HepG2 (cell line): Measurements from ENCODE around the gene NRN1L. TPM values are rescaled to one million over a fixed set of nuclear protein-coding genes. Genes with fewer than 3 reads are reported as not detected.
A peak's percentile ranks its signal among the peaks of the same experiment; 100 is the strongest.

Experiments
- ARNT ChIP-seq: fragments of 450-650 bp; IDR thresholded peaks from 2 replicates; pipeline ENCODE4 v1.6.1; 2017
- CHCHD3 ChIP-seq: sonication (generic); formaldehyde crosslinking; IDR thresholded peaks from 2 replicates; pipeline ENCODE4 v1.8.0; 2022; ENCODE audit warnings: mild to moderate bottlenecking, missing genetic modification reagents, moderate library complexity
- FOXC1 ChIP-seq: sonication (generic); formaldehyde crosslinking; IDR thresholded peaks from 2 replicates; pipeline ENCODE4 v1.8.0; 2022; ENCODE audit warnings: mild to moderate bottlenecking, missing genetic modification reagents, borderline replicate concordance
- MZF1 ChIP-seq: sonication (generic); formaldehyde crosslinking; IDR thresholded peaks from 2 replicates; pipeline ENCODE4 v1.8.1; 2023; ENCODE audit warnings: mild to moderate bottlenecking, missing genetic modification reagents, borderline replicate concordance
- NFKB2 ChIP-seq: sonication (generic); formaldehyde crosslinking; IDR thresholded peaks from 2 replicates; pipeline ENCODE4 v1.4.0; 2020; ENCODE audit warnings: missing genetic modification reagents, borderline replicate concordance
- RARA ChIP-seq: IDR thresholded peaks from 2 replicates; pipeline ENCODE4 v1.6.1; 2016; ENCODE audit warnings: missing genetic modification reagents, missing compliant biosample characterization
- RFXAP ChIP-seq: sonication (generic); formaldehyde crosslinking; IDR thresholded peaks from 2 replicates; pipeline ENCODE4 v1.4.0; 2020; ENCODE audit warnings: missing genetic modification reagents, borderline replicate concordance
- RXRA ChIP-seq: sonication (generic); formaldehyde crosslinking; IDR thresholded peaks from 2 replicates; pipeline ENCODE4 v1.5.1; 2020; ENCODE audit warnings: missing genetic modification reagents
- STAG1 ChIP-seq: sonication (generic); formaldehyde crosslinking; IDR thresholded peaks from 2 replicates; pipeline ENCODE4 v1.4.0; 2020; ENCODE audit warnings: missing genetic modification reagents
- ZNF234 ChIP-seq: sonication (generic); formaldehyde crosslinking; conservative IDR thresholded peaks from 2 replicates; pipeline ENCODE4 v1.5.1; 2020; ENCODE audit warnings: mild to moderate bottlenecking, missing genetic modification reagents
- ZNF607 ChIP-seq: sonication (generic); formaldehyde crosslinking; IDR thresholded peaks from 2 replicates; pipeline ENCODE4 v1.5.1; 2020; ENCODE audit warnings: missing genetic modification reagents, mild to moderate bottlenecking, borderline replicate concordance
- polyA plus RNA-seq, 8 experiments: library from polyadenylated mRNA; depleted of rRNA in 3 of 8; stranded (reverse) in 7 of 8; unstranded in 1 of 8; fragments of >200 nt; fragmentation: Illumina TruSeq in 4 of 8; extraction: Trizol in 4 of 8; gene quantifications; 2 replicates each; pipeline versions ENCODE4 v1.2.1 to v1.2.3, GENCODE V29; 2011 to 2016; ENCODE audit warnings: low read depth in 4 of 8, missing spikeins in 1 of 8, mixed read lengths in 1 of 8; ENCODE audit not compliant: insufficient read depth in 1 of 8
- total RNA-seq, 5 experiments: library from RNA; depleted of rRNA; stranded (reverse); fragments of >200 nt; fragmentation: Illumina TruSeq; extraction: Trizol; gene quantifications; 2 replicates each; pipeline ENCODE4 v1.2.3, GENCODE V29; 2016; ENCODE audit warnings: low read depth in 1 of 5
- TF ChIP-seq, protein P1 (sequence below): IDR thresholded peaks from 2 replicates; pipeline ENCODE4 v1.6.1; 2016; ENCODE audit warnings: mild to moderate bottlenecking
- TF ChIP-seq, protein P2 (sequence below): sonication (generic); formaldehyde crosslinking; IDR thresholded peaks from 2 replicates; pipeline ENCODE4 v1.8.1; 2023; ENCODE audit warnings: mild to moderate bottlenecking, missing genetic modification reagents
- TF ChIP-seq, protein P3 (sequence below): sonication (generic); formaldehyde crosslinking; IDR thresholded peaks from 2 replicates; pipeline ENCODE4 v1.4.0; 2020; ENCODE audit warnings: low read depth, mild to moderate bottlenecking, missing genetic modification reagents
- TF ChIP-seq, protein P4 (sequence below): sonication (generic); formaldehyde crosslinking; IDR thresholded peaks from 2 replicates; pipeline ENCODE4 v1.4.0; 2020; ENCODE audit warnings: missing genetic modification reagents
- TF ChIP-seq, protein P5 (sequence below): IDR thresholded peaks from 2 replicates; pipeline ENCODE4 v1.6.1; 2018; ENCODE audit warnings: missing genetic modification reagents
- TF ChIP-seq, protein P6 (sequence below): sonication (generic); formaldehyde crosslinking; IDR thresholded peaks from 2 replicates; pipeline ENCODE4 v1.5.0; 2020; ENCODE audit warnings: mild to moderate bottlenecking, missing genetic modification reagents

NRN1L gene
- total and polyA plus RNA-seq, 2 of the 13 experiments (the other 11 are each of a cell fraction or from before 2014, with no cell fraction given) = 0.53 to 1.2 TPM

DNA sequence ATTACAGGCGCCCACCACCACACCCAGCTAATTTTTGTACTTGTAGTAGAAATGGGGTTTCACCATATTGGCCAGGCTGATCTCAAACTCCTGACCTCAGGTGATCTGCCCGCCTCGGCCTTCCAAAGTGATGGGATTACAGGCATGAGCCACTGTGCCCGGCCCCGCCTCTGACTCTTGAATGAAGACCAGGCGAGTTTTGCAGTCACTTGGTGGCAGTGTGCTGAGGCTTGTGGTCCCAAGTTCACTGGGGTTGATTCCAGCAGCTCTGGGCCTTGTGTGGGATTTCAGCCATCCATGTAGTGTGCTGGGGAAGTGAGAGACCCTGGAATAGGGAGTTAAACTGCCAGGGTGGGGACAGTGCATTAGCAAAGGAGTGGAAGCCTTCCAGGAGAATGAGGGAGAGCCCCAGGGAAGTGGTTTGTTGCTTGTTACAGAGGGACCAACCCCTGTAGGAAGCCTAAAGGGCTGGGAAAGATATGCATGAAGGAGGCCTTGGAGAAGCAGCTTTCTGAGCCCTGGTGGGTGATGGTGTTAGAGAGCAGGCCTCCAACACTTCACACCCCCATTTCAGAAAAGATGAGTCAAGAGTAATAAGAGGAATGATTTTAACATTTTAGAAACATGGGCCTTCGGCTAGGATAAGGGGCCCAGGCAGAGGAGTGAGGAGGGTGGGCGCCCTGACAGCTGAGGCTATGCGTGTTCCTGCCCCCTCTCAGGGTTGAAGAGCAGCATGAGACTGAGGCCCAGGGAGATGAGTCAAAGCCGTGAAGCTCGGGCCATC lies 22.9 kb downstream of the NRN1L start (continued):
- TF ChIP-seq, protein P1, sequence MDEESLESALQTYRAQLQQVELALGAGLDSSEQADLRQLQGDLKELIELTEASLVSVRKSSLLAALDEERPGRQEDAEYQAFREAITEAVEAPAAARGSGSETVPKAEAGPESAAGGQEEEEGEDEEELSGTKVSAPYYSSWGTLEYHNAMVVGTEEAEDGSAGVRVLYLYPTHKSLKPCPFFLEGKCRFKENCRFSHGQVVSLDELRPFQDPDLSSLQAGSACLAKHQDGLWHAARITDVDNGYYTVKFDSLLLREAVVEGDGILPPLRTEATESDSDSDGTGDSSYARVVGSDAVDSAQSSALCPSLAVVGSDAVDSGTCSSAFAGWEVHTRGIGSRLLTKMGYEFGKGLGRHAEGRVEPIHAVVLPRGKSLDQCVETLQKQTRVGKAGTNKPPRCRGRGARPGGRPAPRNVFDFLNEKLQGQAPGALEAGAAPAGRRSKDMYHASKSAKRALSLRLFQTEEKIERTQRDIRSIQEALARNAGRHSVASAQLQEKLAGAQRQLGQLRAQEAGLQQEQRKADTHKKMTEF (CRISPR knock-in tag) = no peak
- TF ChIP-seq ARNT = no peak
- TF ChIP-seq, protein P2, sequence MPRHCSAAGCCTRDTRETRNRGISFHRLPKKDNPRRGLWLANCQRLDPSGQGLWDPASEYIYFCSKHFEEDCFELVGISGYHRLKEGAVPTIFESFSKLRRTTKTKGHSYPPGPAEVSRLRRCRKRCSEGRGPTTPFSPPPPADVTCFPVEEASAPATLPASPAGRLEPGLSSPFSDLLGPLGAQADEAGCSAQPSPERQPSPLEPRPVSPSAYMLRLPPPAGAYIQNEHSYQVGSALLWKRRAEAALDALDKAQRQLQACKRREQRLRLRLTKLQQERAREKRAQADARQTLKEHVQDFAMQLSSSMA = 0 out of 2 replicates have a peak, but pooled peaks have one; percentile 32
- no peak for TF ChIP-seq NFKB2 (CRISPR knock-in tag)
- no peak for TF ChIP-seq ZNF234 (CRISPR knock-in tag)
- TF ChIP-seq, protein P3, sequence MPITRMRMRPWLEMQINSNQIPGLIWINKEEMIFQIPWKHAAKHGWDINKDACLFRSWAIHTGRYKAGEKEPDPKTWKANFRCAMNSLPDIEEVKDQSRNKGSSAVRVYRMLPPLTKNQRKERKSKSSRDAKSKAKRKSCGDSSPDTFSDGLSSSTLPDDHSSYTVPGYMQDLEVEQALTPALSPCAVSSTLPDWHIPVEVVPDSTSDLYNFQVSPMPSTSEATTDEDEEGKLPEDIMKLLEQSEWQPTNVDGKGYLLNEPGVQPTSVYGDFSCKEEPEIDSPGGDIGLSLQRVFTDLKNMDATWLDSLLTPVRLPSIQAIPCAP (CRISPR knock-in tag) = no peak
- no peak for TF ChIP-seq MZF1 (CRISPR knock-in tag)
- 0 out of 2 replicates have a peak, but pooled peaks have one; percentile 42 for TF ChIP-seq FOXC1 (CRISPR knock-in tag)
- TF ChIP-seq RARA (CRISPR knock-in tag) = no peak
- TF ChIP-seq, protein P4, sequence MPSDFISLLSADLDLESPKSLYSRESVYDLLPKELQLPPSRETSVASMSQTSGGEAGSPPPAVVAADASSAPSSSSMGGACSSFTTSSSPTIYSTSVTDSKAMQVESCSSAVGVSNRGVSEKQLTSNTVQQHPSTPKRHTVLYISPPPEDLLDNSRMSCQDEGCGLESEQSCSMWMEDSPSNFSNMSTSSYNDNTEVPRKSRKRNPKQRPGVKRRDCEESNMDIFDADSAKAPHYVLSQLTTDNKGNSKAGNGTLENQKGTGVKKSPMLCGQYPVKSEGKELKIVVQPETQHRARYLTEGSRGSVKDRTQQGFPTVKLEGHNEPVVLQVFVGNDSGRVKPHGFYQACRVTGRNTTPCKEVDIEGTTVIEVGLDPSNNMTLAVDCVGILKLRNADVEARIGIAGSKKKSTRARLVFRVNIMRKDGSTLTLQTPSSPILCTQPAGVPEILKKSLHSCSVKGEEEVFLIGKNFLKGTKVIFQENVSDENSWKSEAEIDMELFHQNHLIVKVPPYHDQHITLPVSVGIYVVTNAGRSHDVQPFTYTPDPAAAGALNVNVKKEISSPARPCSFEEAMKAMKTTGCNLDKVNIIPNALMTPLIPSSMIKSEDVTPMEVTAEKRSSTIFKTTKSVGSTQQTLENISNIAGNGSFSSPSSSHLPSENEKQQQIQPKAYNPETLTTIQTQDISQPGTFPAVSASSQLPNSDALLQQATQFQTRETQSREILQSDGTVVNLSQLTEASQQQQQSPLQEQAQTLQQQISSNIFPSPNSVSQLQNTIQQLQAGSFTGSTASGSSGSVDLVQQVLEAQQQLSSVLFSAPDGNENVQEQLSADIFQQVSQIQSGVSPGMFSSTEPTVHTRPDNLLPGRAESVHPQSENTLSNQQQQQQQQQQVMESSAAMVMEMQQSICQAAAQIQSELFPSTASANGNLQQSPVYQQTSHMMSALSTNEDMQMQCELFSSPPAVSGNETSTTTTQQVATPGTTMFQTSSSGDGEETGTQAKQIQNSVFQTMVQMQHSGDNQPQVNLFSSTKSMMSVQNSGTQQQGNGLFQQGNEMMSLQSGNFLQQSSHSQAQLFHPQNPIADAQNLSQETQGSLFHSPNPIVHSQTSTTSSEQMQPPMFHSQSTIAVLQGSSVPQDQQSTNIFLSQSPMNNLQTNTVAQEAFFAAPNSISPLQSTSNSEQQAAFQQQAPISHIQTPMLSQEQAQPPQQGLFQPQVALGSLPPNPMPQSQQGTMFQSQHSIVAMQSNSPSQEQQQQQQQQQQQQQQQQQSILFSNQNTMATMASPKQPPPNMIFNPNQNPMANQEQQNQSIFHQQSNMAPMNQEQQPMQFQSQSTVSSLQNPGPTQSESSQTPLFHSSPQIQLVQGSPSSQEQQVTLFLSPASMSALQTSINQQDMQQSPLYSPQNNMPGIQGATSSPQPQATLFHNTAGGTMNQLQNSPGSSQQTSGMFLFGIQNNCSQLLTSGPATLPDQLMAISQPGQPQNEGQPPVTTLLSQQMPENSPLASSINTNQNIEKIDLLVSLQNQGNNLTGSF = no peak
- no peak for TF ChIP-seq RFXAP (CRISPR knock-in tag)
- TF ChIP-seq RXRA = peak; percentile 19; the same call in 1 of the 2 replicates
- TF ChIP-seq CHCHD3 = no peak
- no peak for TF ChIP-seq ZNF607 (CRISPR knock-in tag)
- TF ChIP-seq STAG1 (CRISPR knock-in tag) = peak; percentile 37; the same call in 1 of the 2 replicates
- TF ChIP-seq, protein P5, sequence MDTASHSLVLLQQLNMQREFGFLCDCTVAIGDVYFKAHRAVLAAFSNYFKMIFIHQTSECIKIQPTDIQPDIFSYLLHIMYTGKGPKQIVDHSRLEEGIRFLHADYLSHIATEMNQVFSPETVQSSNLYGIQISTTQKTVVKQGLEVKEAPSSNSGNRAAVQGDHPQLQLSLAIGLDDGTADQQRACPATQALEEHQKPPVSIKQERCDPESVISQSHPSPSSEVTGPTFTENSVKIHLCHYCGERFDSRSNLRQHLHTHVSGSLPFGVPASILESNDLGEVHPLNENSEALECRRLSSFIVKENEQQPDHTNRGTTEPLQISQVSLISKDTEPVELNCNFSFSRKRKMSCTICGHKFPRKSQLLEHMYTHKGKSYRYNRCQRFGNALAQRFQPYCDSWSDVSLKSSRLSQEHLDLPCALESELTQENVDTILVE = no peak
- TF ChIP-seq, protein P6, sequence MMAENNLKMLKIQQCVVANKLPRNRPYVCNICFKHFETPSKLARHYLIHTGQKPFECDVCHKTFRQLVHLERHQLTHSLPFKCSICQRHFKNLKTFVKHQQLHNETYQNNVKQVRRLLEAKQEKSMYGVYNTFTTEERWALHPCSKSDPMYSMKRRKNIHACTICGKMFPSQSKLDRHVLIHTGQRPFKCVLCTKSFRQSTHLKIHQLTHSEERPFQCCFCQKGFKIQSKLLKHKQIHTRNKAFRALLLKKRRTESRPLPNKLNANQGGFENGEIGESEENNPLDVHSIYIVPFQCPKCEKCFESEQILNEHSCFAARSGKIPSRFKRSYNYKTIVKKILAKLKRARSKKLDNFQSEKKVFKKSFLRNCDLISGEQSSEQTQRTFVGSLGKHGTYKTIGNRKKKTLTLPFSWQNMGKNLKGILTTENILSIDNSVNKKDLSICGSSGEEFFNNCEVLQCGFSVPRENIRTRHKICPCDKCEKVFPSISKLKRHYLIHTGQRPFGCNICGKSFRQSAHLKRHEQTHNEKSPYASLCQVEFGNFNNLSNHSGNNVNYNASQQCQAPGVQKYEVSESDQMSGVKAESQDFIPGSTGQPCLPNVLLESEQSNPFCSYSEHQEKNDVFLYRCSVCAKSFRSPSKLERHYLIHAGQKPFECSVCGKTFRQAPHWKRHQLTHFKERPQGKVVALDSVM (CRISPR knock-in tag) = no peak
